IPS DF 4.7 (cell line): Measurements from ENCODE around the gene SETX.

ENCODE experiments used
- DNase-seq: peaks from one replicate; pipeline ENCODE4 v3.0.0-alpha.2; 2013; ENCODE audit warnings: low spot score; ENCODE audit errors: extremely low read depth

Gene SETX

GRCh38 chr9:132240841-132241482 is 113.8 kb downstream of the SETX start:
- peak; percentile 51 for DNase-seq

- DNase-seq: no peak
These were observed 114.6 kb downstream of the SETX start for GRCh38 chr9:132239999-132240840.

DNA sequence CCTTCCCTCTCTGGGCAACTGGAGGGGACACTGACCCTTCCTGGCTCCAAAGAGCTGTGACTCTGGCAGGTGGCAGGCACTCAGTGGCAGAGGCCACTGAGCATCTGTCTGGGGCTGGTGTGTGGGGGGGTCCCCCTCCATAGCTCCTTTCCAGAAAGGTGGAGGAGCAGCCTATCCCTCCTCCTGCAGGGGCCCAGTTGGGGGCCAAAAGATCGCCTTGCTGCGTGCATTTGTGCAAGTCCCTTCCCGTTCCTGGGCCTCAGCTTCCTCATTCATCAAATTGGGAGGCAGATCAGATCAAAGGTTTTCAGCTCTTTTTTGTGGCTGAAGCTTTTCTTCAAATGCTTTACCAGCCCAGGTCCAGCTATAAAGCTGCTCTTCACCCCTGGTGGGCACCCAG is 115.3 kb downstream of the SETX start:
- no peak for DNase-seq

DNA sequence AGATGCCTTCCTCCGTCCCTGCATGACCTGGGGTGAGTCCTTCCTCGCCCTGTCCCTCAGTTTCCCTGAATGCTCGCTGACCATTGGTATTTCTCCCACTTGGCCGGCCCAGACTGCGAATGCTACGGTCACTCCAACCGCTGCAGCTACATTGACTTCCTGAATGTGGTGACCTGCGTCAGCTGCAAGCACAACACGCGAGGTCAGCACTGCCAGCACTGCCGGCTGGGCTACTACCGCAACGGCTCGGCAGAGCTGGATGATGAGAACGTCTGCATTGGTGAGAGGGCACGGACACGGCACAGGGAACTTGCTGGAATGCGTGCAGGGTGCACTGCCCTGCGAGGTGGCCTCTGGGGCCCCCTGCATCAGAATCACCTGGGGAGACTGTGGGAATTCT is 115.8 kb downstream of the SETX start:
- DNase-seq: no peak

DNA sequence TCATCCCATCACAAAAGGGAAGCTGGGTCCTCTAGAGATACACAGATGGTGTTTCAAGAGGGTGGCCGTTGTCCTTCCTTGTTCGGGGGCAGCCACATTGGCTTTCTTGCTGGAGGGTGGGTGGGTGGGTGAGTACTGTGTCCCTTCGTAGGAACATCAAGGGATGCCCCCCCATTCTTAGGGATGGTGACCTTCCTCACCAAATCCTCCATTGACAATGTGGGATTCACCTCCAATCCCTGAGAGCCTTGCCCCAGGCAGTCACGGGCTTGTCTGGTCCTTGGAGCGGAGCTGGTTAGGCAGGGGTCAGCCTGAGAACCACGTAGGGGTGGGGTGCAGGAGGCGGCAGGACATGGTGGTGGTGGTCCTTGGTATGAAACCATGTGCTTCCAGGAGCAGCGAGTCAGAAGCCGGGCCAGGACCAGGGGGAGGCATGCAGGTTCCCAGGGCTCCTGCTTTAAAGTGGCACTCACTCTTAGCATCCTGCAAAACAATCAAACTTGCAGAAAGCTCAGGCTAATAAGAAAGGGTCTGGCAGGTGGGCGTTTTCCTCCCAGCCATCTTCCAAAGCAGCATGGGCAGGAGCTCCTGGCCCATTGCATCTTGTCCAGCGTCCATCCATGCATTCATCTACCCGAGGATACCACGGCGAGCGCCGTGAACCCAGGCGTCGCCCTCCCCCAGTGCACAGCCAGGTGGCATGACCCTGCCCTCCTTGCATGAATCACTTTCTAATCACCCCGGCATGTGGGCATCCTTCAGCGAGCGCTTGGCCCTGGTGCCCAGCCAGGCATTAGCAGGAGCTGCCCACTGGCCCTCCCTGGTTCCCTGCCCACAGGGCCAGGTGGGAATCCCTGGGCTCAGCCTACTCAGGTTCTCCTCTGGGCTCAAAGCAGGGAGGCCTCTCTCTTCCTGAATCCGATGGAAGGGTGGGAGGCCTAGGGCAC is 116.5 kb downstream of the SETX start:
- DNase-seq: no peak

DNA sequence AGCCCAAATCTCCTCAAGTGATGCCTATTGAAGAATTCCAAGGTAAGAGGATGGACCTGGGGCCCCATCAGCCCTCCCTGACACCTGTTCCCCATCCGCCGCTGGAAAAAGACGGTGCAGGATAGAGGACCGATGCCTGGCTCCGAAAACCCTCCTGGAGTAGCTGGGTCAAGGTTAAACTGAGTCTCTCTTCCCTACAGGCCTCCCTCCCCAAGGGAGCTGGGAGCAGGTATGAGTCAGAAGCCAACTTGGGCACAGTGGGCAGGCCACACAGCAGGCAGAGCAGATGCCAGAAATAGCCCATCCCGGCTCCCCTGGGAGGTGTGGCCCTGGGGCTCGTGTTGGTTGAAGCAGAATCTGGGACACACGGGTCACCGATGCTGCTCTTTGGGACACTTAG is 117.3 kb downstream of the SETX start:
- DNase-seq: no peak

GRCh38 chr9:132236662-132237311 is 118.0 kb downstream of the SETX start:
- DNase-seq: no peak

DNA sequence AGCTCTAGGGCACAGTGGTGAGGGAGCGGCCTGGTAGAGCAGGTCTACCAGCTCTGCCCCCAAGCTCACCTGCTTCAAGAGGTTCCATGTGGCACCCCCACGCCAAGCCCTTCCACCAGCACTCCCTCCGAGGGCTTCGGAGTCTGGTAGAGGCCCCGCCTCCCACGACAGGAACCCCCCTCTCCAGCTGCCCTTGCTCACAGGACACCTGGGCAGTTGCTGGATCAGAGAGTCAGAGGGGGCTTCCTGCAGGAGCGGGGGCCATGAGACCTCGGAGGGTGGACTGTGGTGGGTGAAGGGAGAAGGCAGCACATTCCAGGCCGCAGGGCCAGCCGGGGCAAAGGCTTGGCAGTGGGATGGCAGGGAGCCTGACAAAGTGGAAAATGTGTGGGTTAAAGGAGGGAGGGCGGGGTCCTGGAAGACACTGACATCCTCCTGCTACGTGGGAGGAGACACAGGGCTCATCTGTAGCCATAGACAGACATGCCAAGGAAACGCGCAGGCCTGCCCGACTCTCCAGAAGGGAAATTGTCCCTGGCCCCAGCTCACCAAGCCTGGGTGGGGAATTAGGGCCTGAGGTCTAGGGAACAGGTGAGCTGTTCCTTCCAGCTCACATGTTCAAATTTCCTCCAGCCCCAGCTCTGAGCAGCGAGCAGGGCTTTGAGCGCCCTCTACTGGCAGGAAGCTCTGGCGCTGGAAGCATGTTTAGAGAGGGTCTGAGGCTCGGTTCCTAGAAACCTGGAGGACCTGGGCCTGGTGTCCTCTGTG is 118.7 kb downstream of the SETX start:
- peak; percentile 68 for DNase-seq

DNA sequence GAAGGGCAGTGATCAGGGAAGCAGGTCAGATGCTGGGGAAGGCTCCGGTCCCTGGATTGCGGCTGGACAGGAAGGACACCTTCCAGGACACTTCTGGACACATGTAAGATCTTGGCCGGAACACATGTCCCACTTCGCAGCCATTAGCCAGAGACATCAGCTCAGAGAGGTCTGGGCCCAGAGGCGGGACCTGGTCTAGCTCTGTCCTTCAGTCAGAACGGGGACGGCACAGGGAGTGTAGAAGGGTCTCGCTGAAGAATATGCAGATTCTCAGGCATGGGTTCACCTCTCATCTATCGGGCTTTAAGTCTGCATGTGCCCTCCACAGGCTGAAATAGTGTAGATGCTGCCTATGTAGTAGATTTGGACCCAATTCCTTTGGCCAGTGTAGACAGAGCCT is 119.7 kb downstream of the SETX start:
- no peak for DNase-seq

DNA sequence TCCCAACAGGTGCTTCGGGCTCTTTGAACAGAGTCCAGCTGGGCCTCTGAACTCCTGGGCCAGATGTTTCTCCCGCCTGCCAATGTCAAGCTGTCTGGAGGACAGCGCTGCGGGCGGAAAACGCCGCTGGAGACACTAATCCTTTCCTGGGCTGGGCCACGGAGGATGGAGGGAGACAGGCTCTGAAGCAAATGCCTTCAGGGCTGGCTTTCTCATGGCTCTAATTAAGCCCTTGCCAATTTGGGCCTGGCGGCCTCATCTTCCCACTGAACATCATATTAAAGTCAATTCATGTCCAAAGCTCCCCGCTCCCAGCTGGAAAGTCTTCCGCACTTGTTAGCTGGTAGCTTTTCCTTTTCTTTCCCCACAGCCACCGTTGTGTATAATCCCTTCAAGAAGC is 120.3 kb downstream of the SETX start:
- no peak for DNase-seq

DNA sequence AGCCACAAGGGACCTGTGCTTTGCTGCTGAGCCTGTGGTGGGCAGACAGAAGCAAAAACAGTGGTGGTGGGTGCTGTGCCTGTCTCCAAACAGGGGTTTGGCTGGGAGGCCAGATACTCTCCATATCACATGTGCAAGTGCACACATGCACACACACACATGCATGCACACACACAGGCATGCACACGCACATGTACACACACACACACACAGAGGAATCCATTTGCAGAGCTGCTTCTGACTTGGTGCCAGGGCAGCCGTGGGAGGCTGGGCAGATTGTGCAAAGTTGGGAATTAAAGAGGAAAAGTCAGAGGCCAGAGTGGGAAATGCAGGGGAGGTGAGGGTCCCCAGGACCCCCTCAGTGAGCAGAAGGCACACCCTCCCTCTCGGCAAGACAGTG is 121.6 kb downstream of the SETX start:
- no peak for DNase-seq

- DNase-seq: no peak
These were observed 122.3 kb downstream of the SETX start for GRCh38 chr9:132232522-132232921.

DNA sequence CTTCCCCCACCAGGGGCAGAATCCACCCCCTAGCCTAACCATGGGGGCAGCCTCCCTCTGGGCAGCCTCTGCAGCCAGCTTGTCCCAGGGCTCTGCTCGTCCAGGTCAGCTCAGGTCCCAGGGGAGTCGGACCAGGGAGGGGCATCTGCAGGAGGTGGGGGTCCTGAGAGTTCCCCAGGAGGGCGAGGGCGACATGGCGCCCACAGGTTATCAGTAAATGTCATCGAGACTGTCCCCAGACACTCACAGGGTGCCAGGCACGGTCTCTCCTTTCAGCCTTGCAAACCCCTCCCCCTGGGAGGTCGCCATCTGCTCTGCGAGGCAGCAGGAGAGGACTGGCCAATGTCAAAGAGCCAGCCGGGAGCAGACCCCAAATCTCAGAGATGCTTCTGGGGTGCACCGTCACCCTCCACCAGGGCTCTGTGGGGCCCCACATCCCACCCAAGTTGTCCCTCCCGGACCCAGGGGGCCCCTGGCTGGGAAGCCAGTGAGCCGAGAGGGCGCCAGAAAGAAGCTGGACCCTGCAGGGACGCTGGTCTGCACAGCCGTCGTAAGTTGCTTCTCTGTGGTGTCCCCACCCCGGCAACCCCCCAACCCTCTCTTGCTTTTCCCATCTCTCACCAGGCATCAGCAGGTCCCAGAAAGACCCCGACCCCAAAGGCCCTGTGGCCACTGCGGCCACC is 123.6 kb downstream of the SETX start:
- no peak for DNase-seq

DNA sequence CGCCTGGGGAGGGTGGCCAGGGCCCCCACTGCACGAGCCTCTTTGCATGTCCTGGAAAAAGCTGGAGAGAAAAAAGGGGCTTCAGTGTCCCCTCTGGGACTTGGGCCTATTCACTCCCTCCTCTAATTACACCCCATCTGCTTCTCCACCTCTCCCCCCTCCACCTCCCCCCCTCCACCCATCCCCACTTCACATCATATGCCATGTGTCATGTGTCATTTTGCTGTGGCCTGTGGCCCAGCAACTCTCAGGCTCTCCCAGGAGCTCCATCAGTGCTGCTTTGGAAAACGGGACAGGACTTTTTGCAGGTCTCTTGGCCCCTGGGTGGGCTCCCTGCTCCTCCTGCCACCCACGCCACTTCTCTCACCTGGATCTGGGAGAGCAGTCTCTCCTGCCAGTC is 124.2 kb downstream of the SETX start:
- no peak for DNase-seq

DNA sequence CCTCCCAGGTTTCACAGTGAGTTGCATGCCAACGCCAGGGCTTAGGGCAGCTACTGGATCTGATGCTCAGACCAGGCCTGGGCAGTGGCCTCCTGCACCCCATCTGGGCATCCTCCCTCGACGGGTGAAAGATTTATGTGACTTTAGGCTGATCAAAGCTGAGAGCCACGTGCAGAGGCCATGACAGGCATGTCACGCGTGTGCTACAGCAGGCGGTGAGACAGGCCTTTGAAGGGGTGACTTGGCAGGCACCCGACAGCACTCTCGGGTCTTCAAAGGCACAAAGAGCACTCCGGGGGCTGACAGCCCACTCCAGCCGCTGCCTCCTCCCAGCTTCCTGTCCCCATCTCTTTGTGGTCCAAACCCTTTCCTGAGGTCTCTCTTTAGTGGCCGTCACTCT is 126.7 kb downstream of the SETX start:
- DNase-seq: no peak

DNA sequence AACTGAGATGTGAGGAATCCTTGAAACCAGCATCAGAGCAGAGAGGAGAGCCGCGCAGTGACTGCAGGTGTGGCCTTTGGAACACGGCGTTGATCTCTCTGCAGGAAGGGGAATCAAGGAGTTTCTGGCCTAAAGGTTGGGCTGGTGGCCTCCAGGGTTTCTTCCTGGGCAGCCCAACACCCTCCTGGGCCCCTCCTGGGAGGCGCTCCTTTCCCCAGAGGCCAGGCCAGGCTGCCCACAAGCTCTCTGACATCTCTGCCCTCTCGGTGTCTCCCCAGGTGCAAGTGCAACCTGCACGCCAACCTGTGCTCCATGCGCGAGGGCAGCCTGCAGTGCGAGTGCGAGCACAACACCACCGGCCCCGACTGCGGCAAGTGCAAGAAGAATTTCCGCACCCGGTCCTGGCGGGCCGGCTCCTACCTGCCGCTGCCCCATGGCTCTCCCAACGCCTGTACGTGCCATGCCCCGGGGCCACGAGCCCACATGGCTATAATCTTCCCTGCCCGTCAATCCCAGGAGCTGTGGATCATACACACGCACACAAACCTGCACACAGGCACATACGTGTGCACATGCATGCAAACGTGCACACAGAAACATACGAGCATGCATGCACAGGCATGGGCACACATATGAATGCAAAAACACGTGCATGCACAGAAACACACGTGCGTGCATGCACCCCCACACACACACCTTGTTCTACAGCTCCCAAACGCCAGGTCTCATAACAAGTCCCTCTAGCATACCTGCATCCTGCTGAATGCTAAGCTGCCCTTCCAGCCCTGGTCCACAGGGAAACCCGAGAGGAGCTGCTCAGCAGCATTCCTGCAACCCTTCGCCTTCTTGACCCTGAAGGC is 128.0 kb downstream of the SETX start:
- DNase-seq: no peak

GRCh38 chr9:132224645-132225044 is 130.1 kb downstream of the SETX start:
- no peak for DNase-seq

GRCh38 chr9:132221941-132222340 is 132.8 kb downstream of the SETX start:
- no peak for DNase-seq

- no peak for DNase-seq
These were observed 136.6 kb downstream of the SETX start for GRCh38 chr9:132218208-132218607.
